ENCODE results near the gene ST8SIA6. TPM values are rescaled to one million over a fixed set of nuclear protein-coding genes. Genes with fewer than 3 reads are reported as not detected.

Gene ST8SIA6
- total and polyA plus RNA-seq, 9 of the 15 experiments (the other 6 are each of a cell fraction or from before 2014, with no cell fraction given): 0.69 to 6.7 (median 5.0) TPM

DNA sequence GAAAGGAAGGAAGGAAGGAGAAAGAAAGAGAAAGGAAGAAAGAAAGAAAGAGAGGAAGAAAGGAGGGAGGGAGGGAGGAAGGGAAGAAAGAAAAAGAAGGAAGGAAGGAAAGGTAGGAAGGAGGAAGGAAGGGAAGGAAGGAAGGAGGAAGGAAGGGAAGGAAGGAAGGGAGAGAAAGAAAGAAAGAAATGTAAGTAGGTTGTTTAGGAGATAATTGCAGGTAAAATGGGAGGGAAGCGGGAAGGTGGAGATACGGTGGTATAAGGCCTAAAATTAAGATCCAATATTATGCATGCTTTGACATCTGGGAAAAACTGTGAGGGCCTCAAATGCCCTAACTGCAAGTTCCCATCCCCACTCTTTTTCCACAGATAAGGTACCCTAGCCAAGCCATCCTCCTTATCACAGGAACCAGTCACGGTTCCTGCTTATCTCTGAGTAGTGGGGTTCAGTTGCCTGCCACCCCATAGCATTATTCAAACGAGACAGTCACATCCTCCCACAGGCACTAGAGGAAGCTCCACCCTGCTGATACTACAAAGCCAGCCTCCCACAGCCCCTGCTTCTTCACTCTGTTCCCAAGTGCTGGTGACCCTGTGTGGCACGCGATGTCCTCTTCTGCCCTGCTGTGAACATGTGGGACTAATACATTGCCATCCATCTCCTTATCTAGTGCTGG is 28.7 kb downstream of the ST8SIA6 start (continued):
- TF ChIP-seq, protein P1, sequence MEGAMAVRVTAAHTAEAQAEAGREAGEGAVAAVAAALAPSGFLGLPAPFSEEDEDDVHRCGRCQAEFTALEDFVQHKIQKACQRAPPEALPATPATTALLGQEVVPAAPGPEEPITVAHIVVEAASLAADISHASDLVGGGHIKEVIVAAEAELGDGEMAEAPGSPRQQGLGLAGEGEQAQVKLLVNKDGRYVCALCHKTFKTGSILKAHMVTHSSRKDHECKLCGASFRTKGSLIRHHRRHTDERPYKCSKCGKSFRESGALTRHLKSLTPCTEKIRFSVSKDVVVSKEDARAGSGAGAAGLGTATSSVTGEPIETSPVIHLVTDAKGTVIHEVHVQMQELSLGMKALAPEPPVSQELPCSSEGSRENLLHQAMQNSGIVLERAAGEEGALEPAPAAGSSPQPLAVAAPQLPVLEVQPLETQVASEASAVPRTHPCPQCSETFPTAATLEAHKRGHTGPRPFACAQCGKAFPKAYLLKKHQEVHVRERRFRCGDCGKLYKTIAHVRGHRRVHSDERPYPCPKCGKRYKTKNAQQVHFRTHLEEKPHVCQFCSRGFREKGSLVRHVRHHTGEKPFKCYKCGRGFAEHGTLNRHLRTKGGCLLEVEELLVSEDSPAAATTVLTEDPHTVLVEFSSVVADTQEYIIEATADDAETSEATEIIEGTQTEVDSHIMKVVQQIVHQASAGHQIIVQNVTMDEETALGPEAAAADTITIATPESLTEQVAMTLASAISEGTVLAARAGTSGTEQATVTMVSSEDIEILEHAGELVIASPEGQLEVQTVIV (CRISPR knock-in tag; IDR thresholded peaks at IDR 0.05; ENCODE audit: borderline replicate concordance): no peak
- TF ChIP-seq DNMT1 (IDR thresholded peaks at IDR 0.05): peak; percentile 97
- TF ChIP-seq NUFIP1 (IDR thresholded peaks at IDR 0.05; ENCODE audit: partially characterized antibody): no peak
- 0 out of 2 replicates have a peak, but pooled peaks have one; percentile 49 for TF ChIP-seq HNRNPL (IDR thresholded peaks at IDR 0.05; ENCODE audit: low read depth, low read length)
- TF ChIP-seq, protein P2, sequence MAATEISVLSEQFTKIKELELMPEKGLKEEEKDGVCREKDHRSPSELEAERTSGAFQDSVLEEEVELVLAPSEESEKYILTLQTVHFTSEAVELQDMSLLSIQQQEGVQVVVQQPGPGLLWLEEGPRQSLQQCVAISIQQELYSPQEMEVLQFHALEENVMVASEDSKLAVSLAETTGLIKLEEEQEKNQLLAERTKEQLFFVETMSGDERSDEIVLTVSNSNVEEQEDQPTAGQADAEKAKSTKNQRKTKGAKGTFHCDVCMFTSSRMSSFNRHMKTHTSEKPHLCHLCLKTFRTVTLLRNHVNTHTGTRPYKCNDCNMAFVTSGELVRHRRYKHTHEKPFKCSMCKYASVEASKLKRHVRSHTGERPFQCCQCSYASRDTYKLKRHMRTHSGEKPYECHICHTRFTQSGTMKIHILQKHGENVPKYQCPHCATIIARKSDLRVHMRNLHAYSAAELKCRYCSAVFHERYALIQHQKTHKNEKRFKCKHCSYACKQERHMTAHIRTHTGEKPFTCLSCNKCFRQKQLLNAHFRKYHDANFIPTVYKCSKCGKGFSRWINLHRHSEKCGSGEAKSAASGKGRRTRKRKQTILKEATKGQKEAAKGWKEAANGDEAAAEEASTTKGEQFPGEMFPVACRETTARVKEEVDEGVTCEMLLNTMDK (IDR thresholded peaks at IDR 0.05; ENCODE audit: borderline replicate concordance, insufficient read depth, low read depth, low read length, poor library complexity, severe bottlenecking): no peak
- no peak for TF ChIP-seq CCAR2 (IDR thresholded peaks at IDR 0.05; ENCODE audit: low read depth, low read length)
- TF ChIP-seq KLF16 (IDR thresholded peaks at IDR 0.05): peak; percentile 99
- TF ChIP-seq RBM34 (IDR thresholded peaks at IDR 0.05; ENCODE audit: borderline replicate concordance, insufficient read depth, low read length): no peak
- TF ChIP-seq ZSCAN32 (CRISPR knock-in tag; IDR thresholded peaks at IDR 0.05): no peak
- peak; percentile 28; the same call in 1 of the 2 replicates for TF ChIP-seq ZNF316 (IDR thresholded peaks at IDR 0.05)
- TF ChIP-seq MYNN (IDR thresholded peaks at IDR 0.05): peak; percentile 95
- no peak for TF ChIP-seq MYNN (CRISPR knock-in tag; IDR thresholded peaks at IDR 0.05)
- 0 out of 2 replicates have a peak, but pooled peaks have one; percentile 42 for TF ChIP-seq XRCC5 (IDR thresholded peaks at IDR 0.05; ENCODE audit: low read depth, low read length)
- TF ChIP-seq RFX5 (IDR thresholded peaks at IDR 0.05; ENCODE audit: low read depth, low read length): no peak
- TF ChIP-seq TEAD2 (tag; IDR thresholded peaks at IDR 0.05): no peak
- TF ChIP-seq ZKSCAN8 (CRISPR knock-in tag; IDR thresholded peaks at IDR 0.05): peak; percentile 81
- TF ChIP-seq TAF15 (IDR thresholded peaks at IDR 0.05; ENCODE audit: low read depth, low read length): no peak
- TF ChIP-seq, protein P3, sequence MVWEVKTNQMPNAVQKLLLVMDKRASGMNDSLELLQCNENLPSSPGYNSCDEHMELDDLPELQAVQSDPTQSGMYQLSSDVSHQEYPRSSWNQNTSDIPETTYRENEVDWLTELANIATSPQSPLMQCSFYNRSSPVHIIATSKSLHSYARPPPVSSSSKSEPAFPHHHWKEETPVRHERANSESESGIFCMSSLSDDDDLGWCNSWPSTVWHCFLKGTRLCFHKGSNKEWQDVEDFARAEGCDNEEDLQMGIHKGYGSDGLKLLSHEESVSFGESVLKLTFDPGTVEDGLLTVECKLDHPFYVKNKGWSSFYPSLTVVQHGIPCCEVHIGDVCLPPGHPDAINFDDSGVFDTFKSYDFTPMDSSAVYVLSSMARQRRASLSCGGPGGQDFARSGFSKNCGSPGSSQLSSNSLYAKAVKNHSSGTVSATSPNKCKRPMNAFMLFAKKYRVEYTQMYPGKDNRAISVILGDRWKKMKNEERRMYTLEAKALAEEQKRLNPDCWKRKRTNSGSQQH (CRISPR knock-in tag; IDR thresholded peaks at IDR 0.05): peak; percentile 96
- TF ChIP-seq RBM22 (IDR thresholded peaks at IDR 0.05; ENCODE audit: low read depth, low read length, poor library complexity, severe bottlenecking): no peak
- no peak for TF ChIP-seq CBFA2T3 (IDR thresholded peaks at IDR 0.05)
- 0 out of 2 replicates have a peak, but pooled peaks have one; percentile 14 for TF ChIP-seq FOXP1 (CRISPR knock-in tag; IDR thresholded peaks at IDR 0.05)
- TF ChIP-seq SRSF1 (IDR thresholded peaks at IDR 0.05; ENCODE audit: low read depth, low read length): no peak
- TF ChIP-seq MED1 (CRISPR knock-in tag; IDR thresholded peaks at IDR 0.05; ENCODE audit: borderline replicate concordance): no peak
- TF ChIP-seq ZNF143 (CRISPR knock-in tag; IDR thresholded peaks at IDR 0.05): no peak
- TF ChIP-seq ZNF75A (CRISPR knock-in tag; IDR thresholded peaks at IDR 0.05): no peak

Data from K562 (cell line).